GM21526 (cell line): ENCODE data around the gene MC1R.
"Not testable (repeated sequence)": the region's sequence is repeated elsewhere in the genome, so short reads cannot be mapped to it uniquely, and the experiment has no call there.

ENCODE experiments used
- ATAC-seq: cut with Tn5 transposase; IDR thresholded peaks from one replicate; pipeline ENCODE4 v1.9.1; 2021; ENCODE audit warnings: moderate library complexity; ENCODE audit not compliant: unreplicated experiment, low FRiP score

MC1R gene

GRCh38 chr16:89913408-89914387 lies 5.0 kb upstream of the MC1R start:
- no peak for ATAC-seq

GRCh38 chr16:89914642-89915285 lies 3.9 kb upstream of the MC1R start:
- ATAC-seq, result not testable (repeated sequence)

GRCh38 chr16:89915303-89916232 lies 3.1 kb upstream of the MC1R start:
- no peak for ATAC-seq

- peak; percentile 47 for ATAC-seq
These were observed 749 bp upstream of the MC1R start for GRCh38 chr16:89917773-89918452.

GRCh38 chr16:89919535-89920406 lies 1.1 kb downstream of the MC1R start:
- no peak for ATAC-seq

- no peak for ATAC-seq
These were observed 2.1 kb downstream of the MC1R start for GRCh38 chr16:89920723-89921122.

- ATAC-seq, result no peak
These were observed 2.6 kb downstream of the MC1R start for GRCh38 chr16:89921131-89921701.

- ATAC-seq, result no peak
These were observed 3.2 kb downstream of the MC1R start for GRCh38 chr16:89921702-89922476.

- no peak for ATAC-seq
These were observed 3.8 kb downstream of the MC1R start for GRCh38 chr16:89922477-89922883.

GRCh38 chr16:89922884-89923639 lies 4.4 kb downstream of the MC1R start, which contains the start of gene TUBB3:
Gene TUBB3 (plus strand): TSS chr16:89923342. CDS start chr16:89923402, 60 bp downstream.
- ATAC-seq, result no peak

GRCh38 chr16:89923640-89924296 lies 5.1 kb downstream of the MC1R start:
- no peak for ATAC-seq

- ATAC-seq, result no peak
These were observed 5.7 kb downstream of the MC1R start for GRCh38 chr16:89924297-89924924.

GRCh38 chr16:89924925-89925307 lies 6.3 kb downstream of the MC1R start:
- ATAC-seq, result no peak

- ATAC-seq, result no peak
These were observed 7.0 kb downstream of the MC1R start for GRCh38 chr16:89925596-89926079.

- no peak for ATAC-seq
These were observed 12.7 kb downstream of the MC1R start for GRCh38 chr16:89931305-89931896.

GRCh38 chr16:89931964-89932363 lies 13.3 kb downstream of the MC1R start:
- no peak for ATAC-seq
